Kidney epithelial cell (primary cell): Measurements from ENCODE around the gene CERT1. TPM values are rescaled to one million over a fixed set of nuclear protein-coding genes. Genes with fewer than 3 reads are reported as not detected.

ENCODE experiments used
- DNase-seq: peaks from one replicate; pipeline ENCODE4 v3.0.0-alpha.2; 2010; ENCODE audit warnings: low read depth
- H3K27me3 ChIP-seq: 2 replicates; pipeline ENCODE4 v1.6.0; 2011; ENCODE audit warnings: low read length; ENCODE audit not compliant: control insufficient read depth, insufficient read depth
- H3K36me3 ChIP-seq: 2 replicates; pipeline ENCODE4 v1.5.1; 2011; ENCODE audit warnings: low read length; ENCODE audit not compliant: control insufficient read depth, insufficient read depth
- H3K4me3 ChIP-seq: 2 replicates; pipeline ENCODE4 v1.5.1; 2011; ENCODE audit warnings: low read depth, mild to moderate bottlenecking, control low read depth, low read length
- total RNA-seq: library from RNA; depleted of rRNA; stranded (reverse); fragments of >200 nt; gene quantifications from 2 replicates; pipeline ENCODE4 v1.2.3, GENCODE V29; 2015
- TF ChIP-seq, protein P1 (sequence below): IDR thresholded peaks from 2 replicates; pipeline ENCODE4 v1.5.1; 2011; ENCODE audit warnings: mild to moderate bottlenecking, moderate library complexity, low read length, control low read depth, inconsistent platforms; ENCODE audit not compliant: insufficient read depth, poor library complexity, severe bottlenecking

Gene CERT1
- total RNA-seq, 1 donor from 2014 or later: 20.3 TPM

- Histone ChIP-seq H3K27me3 (no peaks in the 10 kb centered on the region), H3K4me3 (no peak overlapping the region), H3K36me3 (no peaks in the 10 kb centered on the region)
- TF ChIP-seq, protein P1, sequence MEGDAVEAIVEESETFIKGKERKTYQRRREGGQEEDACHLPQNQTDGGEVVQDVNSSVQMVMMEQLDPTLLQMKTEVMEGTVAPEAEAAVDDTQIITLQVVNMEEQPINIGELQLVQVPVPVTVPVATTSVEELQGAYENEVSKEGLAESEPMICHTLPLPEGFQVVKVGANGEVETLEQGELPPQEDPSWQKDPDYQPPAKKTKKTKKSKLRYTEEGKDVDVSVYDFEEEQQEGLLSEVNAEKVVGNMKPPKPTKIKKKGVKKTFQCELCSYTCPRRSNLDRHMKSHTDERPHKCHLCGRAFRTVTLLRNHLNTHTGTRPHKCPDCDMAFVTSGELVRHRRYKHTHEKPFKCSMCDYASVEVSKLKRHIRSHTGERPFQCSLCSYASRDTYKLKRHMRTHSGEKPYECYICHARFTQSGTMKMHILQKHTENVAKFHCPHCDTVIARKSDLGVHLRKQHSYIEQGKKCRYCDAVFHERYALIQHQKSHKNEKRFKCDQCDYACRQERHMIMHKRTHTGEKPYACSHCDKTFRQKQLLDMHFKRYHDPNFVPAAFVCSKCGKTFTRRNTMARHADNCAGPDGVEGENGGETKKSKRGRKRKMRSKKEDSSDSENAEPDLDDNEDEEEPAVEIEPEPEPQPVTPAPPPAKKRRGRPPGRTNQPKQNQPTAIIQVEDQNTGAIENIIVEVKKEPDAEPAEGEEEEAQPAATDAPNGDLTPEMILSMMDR: no peak
- DNase-seq: no peak
These were observed 42.8 kb downstream of the CERT1 start for GRCh38 chr5:75468593-75468992.

DNA sequence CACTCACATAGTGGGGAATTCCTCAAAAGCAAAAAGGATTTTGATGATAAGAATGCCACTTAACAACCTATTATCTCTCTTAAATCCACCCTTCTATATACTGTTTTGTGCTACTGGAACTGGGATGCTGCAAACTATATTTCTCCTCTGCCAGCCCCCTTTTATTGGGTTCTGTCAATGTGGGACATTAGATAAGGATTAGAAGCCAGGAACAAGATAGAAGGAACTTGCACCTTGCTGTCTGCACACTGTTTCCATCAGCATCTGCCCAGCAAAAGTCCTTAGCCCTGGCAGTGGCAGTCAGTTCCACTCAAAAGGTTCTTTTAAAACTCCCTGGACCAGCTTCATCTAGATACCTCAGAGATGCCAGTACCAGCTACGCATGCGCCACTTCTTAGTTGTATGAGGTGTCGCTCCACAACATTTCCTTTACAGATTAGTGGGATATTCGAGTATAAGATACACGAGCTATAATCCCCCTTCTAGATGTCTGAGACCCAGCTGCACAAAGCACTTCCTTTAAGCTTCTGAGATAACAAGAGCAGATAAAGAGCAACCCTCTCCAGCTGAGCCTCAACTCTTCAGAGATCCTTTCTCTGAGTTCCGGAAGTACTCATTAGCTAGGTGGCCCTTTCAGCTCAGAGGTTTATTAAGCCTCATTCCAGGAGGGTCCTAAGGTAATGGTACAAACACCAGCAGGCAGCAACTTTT lies 45.3 kb downstream of the CERT1 start:
- H3K36me3 ChIP-seq: no peaks in the 10 kb centered on the region
- TF ChIP-seq, protein P1: no peak
- no peak for DNase-seq

GRCh38 chr5:75465480-75465879 lies 45.9 kb downstream of the CERT1 start:
- H3K36me3 ChIP-seq: no peaks in the 10 kb centered on the region
- H3K27me3 ChIP-seq: no peaks in the 10 kb centered on the region
- TF ChIP-seq, protein P1: no peak
- no peak for DNase-seq
- H3K4me3 ChIP-seq: no peak overlapping the region

More for the DNA sequence above, 45.3 kb downstream of the CERT1 start:
- H3K27me3 ChIP-seq: no peaks in the 10 kb centered on the region
- H3K4me3 ChIP-seq: no peak overlapping the region

GRCh38 chr5:75463726-75464125 lies 47.7 kb downstream of the CERT1 start:
- Histone ChIP-seq H3K36me3 (no peaks in the 10 kb centered on the region), H3K4me3 (no peak overlapping the region), H3K27me3 (no peaks in the 10 kb centered on the region)
- TF ChIP-seq, protein P1: no peak
- DNase-seq: peak; percentile 45

DNA sequence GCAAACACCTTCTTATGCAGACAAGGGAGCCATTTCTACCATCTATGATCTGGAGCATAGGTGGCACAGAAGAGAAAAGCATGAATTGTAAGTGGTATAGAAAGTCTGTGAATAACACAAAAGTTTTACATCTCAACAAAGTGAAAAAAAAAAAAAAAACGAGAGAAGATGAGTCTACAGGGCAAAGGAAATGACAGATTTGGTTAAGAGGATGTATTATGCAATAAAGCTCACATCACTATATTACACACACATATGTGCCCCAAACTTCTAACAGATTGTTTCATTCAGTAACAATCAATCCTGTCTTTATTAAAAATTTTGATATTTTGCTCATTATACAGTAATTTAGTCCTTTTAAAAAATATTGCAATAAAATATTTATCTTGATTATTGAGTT lies 49.8 kb downstream of the CERT1 start:
- no peaks in the 10 kb centered on the region for H3K36me3 ChIP-seq
- DNase-seq: no peak
- TF ChIP-seq, protein P1: no peak
- H3K27me3 ChIP-seq: no peaks in the 10 kb centered on the region
- no peak overlapping the region for H3K4me3 ChIP-seq
